NCI-H2107 treated with DMSO at 0.1 percent for 48 hours (cell line): Measurements from ENCODE around the gene MBTPS2.
"Not testable (repeated sequence)": the region's sequence is repeated elsewhere in the genome, so short reads cannot be mapped to it uniquely, and the experiment has no call there.

Experiments used
- DNase-seq: peaks from one replicate; lab custom pipeline; 2025; ENCODE audit not compliant: unreplicated experiment; lab: John Stamatoyannopoulos, UW

The MBTPS2 gene

DNA sequence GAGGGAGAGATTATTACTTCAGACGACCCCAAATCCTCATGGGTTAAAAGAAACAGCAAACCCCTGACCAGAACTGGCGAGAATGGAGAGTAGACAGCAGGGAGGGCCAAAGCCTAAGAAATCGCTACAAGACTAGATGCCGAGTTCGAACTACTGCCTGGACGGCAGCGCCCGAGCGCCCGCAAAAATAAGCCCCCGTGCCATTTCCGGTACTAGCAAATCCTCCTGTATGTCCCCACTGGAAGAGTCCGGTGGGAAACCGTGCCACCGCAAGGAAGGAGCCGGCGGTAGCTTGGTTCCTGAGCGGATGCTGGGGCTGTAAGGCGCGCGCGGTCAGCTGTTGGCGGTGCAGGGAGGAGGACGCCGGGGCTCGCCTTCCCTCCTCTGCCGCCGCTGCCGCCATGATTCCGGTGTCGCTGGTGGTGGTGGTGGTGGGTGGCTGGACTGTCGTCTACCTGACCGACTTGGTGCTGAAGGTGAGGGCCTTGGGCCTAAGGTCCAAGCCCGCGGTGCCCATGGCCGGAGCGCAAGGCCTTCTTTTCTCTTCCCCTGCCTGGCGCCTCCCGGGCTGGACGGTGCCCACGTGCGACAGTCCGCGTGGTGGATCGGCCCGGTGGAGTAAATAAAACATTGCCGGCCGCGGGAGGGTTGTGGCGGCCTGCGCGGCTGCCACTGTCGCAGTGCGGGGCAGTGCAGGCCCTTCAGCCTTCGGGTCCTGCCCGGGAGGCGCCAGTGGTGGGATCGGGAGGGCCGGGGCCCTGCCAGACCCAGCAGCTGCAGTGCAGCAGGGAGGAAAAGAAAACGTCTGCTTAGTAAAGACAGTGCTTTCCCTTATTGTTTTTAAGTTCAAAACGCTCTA lies at the start of gene MBTPS2:
Gene MBTPS2 (plus strand): TSS at position 284 of the 859 bp plus-strand sequence. CDS start 118 bp downstream, at position 402.
- DNase-seq: peak; percentile 92

DNA sequence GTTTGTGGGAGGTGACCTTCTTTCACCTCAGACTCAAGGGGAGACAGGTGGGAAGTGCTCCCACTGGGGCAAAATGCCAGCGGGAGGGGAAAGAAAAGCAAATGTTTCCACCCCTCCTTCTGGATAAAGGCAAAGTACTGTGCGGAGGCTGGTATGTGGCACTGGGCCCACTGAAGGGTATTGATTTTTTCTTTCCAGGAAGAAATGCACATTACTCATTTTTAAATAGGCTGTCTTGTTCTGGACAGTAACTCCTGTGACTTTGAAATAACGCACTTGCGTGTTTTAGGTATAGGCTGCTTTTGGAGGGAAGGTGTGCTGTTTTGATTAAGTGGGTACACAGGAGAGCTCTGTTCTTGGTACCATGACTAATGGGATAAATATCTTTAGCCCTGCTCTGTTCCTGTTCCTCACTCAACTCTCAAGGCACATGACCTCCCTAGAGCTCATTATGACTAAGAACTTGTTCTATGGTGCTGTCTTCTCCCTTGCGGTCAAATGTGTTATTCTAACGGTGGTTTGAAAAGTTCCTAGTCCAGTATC lies 40.7 kb upstream of the MBTPS2 start:
- DNase-seq: peak; percentile 76

DNA sequence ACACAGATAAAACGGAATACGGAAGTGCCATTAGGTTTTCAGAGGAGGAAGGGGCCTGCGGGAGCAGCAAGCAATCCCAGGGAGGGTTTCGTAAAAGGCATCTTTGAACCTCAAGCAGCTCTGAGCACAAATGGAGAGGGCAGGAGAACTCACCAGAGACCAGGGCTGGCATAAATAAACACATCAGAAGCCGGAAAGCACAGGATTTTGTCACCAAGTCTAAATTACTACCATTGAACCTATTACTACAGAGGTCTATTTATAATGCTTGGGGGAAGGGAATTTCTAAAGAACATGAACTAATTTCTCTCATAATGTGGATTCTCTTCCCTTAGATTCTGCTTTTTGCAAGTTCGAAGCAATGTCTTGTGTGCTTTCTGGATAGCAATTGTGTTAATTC lies 39.6 kb upstream of the MBTPS2 start:
- no peak for DNase-seq

DNA sequence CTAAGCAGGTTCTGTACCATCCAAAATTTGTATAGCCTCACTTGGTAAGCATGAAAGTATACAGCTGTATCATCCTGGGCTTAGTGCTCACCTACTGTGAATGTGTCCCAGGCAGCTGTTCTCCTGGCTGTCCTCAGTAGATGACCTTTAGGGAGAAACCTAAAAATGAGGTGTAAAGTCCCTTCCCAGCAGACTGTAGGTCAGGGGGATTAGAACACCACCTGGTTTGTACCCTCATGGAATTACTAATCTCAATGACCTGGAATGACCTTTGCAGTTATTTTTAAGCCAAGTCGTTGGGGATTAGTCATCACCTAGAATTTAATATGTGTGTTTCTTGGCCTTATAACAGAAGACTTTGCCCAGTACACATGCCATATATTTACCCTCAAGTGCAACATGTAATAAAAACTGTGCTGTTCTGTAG lies 39.1 kb upstream of the MBTPS2 start:
- DNase-seq: no peak

DNA sequence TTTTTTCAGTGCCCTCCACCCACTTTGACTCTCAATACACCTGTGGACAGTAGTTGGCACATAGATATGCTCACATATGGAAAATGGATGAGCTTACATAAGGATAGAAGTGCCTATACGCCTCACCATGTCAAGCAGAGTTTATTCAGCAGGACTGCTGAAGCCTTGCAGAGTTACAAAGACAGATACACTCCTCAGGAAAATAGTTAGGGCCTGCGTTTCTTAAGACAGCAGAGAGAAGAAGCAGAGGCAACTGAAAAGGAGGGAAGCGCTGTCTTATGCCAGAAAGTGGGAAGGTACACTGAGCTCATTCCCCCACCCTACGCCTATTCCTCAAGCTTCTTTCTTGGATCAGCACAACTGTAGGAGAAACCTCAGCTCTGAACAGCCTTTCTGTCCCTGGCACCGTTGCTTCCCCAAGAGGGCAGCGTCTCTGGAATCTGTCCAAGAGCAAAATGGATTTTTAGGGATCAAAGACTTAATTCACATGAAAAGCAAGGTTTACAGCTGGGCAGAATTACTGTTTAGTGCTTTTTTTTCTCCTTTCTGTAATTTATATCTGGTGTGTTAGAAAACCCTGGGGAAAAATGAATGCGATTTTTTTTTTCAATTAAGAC lies 37.3 kb upstream of the MBTPS2 start:
- no peak for DNase-seq

DNA sequence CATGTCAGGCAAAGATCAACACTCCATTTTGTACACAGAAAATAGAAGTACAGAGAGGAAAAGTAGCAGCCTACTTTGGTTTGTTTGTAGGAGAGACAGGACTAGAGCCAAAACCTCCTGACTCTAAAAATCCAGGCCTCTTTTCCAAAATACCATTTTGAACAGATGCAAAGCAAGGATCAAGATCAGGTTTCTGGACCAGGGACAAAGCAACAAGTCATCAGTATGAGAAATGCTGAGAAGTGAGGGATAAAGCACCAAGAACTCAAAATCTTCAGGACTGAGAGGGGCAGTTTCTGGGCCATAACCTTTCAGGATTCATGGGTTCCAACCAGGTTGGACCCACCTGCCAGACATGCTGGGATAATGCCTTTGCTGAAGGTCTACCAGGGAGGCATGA lies 36.6 kb upstream of the MBTPS2 start:
- DNase-seq: no peak

DNA sequence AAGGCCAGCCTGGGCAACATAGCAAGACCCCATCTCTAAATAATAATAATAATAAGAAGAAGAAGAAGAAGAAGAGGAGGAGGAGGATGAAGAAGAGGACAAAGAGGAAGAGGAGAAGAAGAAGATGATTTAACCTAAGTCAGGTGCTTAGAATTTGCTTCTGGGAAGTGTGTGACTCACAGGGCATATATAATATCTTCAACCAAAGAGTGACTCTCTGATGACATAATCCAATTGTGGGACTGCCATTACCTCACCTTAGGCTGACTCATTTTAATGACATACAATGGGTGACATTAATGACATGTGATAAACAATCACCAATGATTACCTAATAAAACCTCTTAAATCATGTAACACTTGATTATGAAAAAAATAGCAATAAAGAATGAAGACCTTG lies 32.7 kb upstream of the MBTPS2 start:
- DNase-seq: no peak

DNA sequence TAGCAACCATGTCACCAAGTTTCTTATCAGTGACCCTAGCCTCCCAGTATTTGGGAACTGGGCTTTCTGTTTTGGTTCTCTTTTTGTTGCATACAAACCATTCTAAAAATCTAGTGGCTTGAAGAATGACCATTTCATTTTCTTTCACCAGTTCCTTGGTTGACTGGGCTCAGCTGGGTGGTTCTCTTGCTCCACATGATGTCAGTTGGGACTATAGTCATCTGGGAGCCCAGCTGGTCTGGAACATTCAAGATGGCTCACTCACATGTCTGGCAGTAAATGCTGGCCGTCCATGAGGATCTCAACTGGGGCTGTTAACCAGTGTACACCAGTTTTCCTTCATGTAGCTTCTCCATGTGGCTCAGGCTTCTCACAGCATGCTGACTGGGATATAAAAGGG lies 27.6 kb upstream of the MBTPS2 start:
- DNase-seq: no peak

DNA sequence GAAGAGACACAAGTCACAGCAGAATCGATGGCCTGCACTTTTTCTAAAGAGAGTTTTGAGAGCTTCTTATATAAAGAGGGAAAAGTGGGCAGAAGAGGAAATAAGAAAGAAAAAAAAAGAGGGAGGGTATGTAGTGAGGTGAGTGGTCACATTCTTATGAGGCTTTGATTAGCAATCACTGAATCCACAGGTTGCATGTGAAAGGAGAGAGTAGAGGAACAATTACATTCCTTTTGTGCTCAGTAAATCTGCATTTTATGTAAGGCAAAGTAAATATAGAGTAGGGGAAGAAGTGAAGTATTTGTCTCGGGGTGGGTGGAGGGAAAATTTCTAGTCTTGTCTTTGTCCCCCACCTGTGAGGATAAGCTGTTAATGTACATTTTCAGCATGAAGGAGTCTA lies 26.8 kb upstream of the MBTPS2 start:
- DNase-seq: no peak

DNA sequence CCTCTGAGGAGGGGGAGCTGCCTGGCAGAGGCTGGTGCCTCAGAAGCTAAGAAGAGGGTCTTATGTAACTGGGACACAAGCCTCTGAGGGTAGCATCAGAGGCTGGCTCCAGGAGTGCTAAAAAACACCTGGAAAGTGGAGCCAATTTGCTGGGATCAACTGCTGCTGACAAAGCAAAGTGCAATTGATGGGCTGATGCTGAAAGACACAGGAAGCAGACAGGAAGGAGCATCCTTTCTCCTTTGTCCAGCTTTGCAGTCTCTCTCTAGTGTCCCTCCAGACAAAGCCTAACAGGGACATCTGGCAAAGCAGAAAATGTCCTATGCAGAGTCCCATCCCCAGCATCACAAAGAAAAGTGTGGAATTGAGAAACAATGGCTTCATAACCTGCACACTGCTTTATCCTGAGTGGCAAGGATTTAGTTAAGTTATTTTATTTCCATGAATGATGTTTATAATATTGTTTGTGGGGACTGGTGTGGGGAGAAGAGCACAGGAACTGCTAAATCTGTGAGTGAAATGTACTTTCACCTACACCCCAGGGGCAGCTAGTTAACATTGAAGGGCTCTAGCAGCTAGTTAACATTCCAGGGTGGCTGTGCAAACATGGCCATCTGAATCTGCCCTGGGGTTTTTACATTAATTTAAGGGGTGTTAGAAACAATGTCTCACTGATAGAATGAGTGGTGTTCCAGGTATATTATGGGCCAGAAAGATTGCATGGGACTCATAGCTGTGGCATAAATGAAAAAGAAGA lies 25.6 kb upstream of the MBTPS2 start:
- no peak for DNase-seq

DNA sequence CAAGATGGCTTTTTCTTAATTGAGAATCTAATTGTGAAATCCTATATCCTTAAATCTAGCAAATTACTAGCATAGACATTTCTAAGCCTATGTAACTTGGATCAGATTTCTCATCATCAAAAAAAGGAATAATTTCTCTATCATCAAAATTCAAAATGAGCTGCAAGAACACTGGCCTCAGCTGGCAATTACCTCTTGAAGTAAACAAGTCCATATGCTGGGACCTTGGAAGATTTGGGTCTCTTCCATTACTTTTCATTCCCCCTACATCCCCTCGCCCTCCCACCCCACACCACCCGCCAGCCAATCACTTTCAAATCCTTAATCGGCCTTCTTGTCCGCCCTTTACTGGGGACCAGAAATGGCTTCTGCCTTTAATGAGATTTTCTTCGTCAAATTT lies 23.3 kb upstream of the MBTPS2 start:
- no peak for DNase-seq

DNA sequence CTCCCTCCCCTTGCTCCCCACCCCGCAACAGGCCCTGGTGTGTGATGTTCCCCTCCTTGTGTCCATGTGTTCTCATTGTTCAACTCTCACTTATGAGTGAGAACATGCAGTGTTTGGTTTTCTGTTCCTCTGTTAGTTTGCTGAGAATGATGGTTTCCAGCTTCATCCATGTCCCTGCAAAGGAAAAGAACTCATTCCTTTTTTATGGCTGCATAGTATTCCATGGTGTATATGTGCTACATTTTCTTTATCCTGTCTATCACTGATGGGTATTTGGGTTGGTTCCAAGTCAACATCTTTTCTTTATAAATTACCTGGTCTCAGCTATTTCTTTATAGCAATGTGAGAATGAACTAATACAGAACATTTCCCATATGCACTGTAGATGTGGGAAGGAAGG lies 19.2 kb upstream of the MBTPS2 start:
- not testable (repeated sequence) for DNase-seq

DNA sequence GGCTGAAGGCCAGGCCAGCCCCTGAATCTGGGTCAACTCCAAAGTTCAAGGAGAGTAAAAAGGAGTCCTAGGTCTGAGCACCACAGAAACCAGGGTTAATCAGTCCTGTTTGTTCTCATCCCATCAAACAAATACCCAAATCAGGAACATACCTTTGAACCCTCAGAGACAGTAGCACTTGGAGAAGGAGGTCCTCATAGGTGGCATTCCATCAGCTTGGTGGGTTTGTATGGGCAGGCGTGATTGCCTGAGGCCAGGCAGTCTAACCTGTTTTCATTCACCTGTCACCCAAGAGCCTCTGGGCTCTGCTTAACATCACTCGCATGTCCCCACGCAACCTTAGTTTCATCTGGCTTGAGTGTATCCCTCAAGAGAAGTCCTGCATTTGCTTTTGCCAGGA lies 17.5 kb upstream of the MBTPS2 start:
- DNase-seq: no peak

DNA sequence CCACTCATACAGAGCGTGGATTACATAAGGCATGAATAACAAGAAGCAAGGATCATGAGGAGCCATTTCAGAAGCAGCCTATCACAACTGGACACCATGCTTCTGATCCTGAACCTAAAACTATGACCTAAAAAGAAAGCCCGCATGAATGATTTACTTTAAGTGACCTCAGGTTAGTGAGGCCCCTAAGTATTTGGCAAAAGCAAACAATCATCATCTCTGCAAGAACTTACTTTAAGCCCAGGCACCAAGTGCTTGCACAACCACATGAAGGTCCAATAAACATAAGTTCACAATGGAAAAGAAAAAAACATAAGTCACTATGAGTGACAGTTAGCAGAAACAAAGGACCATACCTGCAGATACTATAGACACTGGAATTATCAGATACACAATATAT lies 7.9 kb upstream of the MBTPS2 start:
- DNase-seq: no peak

DNA sequence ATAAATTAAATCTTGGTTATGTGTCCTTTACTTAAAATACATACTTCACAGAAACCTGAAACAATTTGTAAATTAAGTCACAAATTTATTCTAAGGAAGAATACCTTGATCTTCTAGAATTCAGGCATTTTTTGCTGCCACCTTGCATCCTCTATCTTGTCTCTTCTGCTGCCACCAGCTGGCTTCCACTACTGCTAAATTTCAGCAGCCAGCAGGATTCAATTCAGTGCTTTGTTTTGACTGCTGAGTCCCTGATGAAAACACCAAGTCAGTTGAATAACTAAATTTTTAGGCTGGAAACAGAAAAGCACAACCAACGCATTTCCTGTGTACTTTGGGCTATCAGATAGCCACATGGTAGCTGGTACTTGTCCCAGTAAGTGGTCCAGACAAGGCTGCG lies 2.4 kb upstream of the MBTPS2 start:
- no peak for DNase-seq

DNA sequence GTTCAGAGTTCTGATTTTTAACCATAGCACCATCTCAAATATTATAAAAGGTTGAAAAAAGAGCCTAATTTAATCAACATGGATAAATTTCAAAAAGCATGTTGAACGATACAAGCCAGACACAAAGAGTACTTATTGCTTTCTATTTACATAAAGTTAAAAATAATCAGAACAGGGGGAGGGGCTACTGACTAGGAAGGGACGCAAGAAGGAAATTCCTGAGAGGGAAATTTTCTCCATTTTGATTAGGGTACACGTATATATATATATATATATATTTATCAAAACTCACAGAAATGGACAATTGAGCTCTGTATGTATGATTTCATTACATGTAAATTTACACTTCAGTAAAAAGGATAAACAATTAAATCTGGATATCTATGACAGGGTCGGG lies 482 bp upstream of the MBTPS2 start:
- peak; percentile 65 for DNase-seq

DNA sequence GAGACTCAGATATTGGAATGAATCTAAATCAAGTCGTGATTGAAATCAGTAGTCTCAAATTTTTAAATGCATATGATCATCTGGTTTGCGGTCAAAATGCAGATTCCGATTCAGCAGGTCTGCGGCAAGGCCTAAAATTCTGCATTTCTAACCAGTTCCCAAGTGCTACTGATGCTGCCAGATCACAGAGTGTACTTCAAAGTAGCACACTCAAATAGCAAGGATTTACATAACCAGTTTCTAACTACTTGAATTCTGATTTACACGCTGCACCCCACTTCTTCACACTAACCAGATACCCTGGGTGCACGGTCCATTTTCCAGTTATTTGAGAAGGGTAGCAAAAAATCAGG lies 752 bp downstream of the MBTPS2 start:
- DNase-seq: peak; percentile 20

DNA sequence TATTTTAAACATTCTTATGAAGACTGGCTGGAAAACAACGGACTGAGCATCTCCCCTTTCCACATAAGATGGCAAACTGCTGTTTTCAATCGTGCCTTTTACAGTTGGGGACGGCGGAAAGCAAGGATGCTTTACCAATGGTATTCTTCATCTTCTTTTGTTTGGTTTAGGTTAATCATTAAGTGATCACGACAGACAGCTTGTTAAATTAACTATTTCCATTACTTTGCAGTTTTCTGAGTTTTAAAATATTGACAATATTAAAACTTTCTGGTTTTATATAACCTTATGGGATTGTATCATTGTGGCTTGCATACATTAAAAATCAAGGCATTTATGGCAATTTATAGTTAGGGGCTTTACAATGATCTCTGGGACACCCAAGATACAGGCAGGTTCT lies 3.8 kb downstream of the MBTPS2 start:
- no peak for DNase-seq

DNA sequence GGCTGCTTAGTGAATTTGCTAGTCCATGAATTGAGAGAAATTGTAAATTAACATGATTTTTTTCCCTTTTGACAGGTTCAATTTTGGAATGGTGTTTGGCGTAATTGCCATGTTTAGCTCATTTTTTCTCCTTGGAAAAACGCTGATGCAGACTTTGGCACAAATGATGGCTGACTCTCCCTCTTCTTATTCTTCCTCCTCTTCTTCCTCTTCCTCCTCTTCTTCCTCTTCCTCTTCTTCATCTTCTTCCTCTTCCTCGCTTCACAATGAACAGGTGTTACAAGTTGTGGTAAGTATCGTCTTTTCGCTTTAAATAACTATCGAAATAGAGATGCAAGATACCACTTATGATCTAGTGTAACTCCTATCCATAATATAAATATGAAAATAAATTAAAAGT lies 5.7 kb downstream of the MBTPS2 start:
- no peak for DNase-seq

DNA sequence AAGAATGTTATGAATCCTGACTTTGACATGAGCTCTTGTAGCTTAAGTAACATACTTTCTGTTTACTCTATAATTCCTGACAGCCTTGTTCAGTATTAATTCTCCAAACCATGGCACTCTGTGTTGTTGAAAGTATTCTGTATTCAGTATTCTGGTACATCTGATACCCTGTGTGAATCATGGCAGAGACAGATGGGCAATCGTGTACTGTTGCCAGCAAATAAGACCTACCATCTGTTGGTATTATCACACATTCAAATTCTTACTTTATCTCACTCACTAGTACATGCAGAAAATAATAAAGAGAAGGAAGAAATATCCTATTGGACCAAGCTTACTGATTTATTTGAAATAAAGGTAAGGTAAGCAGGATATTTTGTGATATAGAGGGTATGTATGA lies 7.9 kb downstream of the MBTPS2 start:
- DNase-seq: no peak

DNA sequence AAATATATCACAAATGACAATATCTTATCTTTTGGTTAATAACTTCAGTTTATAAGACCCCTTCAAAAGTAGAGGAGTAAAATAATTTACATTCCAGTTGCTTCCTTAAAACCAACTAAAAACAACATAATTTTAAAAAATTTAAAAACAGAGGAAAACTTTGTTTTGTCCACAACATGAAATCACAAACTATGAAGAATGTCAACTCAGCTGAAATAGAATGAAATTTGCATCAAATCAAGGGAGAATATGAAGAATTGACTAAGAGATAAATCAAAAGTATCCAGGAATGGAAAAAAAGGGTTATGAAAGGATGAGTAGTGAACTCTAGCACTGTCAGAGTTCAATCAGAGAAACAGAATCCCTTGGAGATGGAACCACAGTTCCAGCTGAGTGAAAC lies 14.2 kb downstream of the MBTPS2 start:
- DNase-seq: no peak

DNA sequence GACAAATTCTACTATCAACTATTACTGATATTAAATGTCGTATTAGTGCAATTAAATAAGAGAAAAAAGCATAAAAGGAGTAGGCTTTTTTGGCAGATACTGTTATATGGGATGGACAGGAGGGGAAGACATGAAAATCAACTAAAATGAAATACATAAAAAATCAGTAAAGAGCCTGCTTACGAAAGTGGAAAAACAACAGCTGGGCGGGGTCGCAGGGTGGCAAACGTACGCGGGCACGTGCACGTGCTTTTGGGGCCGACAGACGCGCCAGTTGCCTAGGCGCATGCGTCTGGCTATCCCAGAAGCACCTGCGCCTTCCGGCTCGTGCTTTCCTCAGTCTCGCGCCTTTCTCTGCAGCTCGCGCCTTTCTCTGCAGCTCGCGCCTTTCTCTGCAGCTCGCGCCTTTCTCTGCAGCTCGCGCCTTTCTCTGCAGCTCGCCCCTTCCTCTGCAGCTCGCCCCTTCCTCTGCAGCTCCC lies 16.6 kb downstream of the MBTPS2 start, which contains the start of gene YY2:
Gene YY2 (plus strand): TSS at position 51 of the 479 bp plus-strand sequence. CDS start 498 bp downstream, outside the sequence.
- DNase-seq: no peak
